GDM1 (cell line): ENCODE data around the gene KCNG2.

Source experiments
- DNase-seq: peaks from one replicate; lab custom pipeline; 2025; lab: John Stamatoyannopoulos, UW

KCNG2 gene

GRCh38 chr18:79799619-79800370 lies 2.1 kb downstream of the KCNG2 start:
- DNase-seq, result no peak

- DNase-seq, result no peak
Observed at GRCh38 chr18:79800371-79801180, 2.8 kb downstream of the KCNG2 start.

GRCh38 chr18:79801217-79801616 lies 3.5 kb downstream of the KCNG2 start:
- DNase-seq, result no peak

- no peak for DNase-seq
Observed at GRCh38 chr18:79801641-79802040, 3.9 kb downstream of the KCNG2 start.

GRCh38 chr18:79802298-79802697 lies 4.6 kb downstream of the KCNG2 start:
- no peak for DNase-seq

- DNase-seq, result no peak
Observed at GRCh38 chr18:79803611-79804051, 5.9 kb downstream of the KCNG2 start.

- DNase-seq, result no peak
Observed at GRCh38 chr18:79804130-79804787, 6.5 kb downstream of the KCNG2 start.

- DNase-seq, result no peak
Observed at GRCh38 chr18:79805211-79805887, 7.6 kb downstream of the KCNG2 start.

- no peak for DNase-seq
Observed at GRCh38 chr18:79805926-79806487, 8.3 kb downstream of the KCNG2 start.

GRCh38 chr18:79806976-79807841 lies 9.5 kb downstream of the KCNG2 start:
- DNase-seq, result no peak

- DNase-seq, result no peak
Observed at GRCh38 chr18:79809482-79810192, 11.9 kb downstream of the KCNG2 start.

GRCh38 chr18:79812052-79812451 lies 14.3 kb downstream of the KCNG2 start:
- DNase-seq, result no peak

GRCh38 chr18:79814373-79814772 lies 16.6 kb downstream of the KCNG2 start:
- no peak for DNase-seq

- no peak for DNase-seq
Observed at GRCh38 chr18:79815657-79816056, 17.9 kb downstream of the KCNG2 start.

- DNase-seq, result no peak
Observed at GRCh38 chr18:79816092-79816491, 18.4 kb downstream of the KCNG2 start.

GRCh38 chr18:79816981-79817606 lies 19.4 kb downstream of the KCNG2 start:
- no peak for DNase-seq

- no peak for DNase-seq
Observed at GRCh38 chr18:79817607-79817998, 19.9 kb downstream of the KCNG2 start.

GRCh38 chr18:79818036-79818435 lies 20.3 kb downstream of the KCNG2 start:
- DNase-seq, result no peak

- DNase-seq, result no peak
Observed at GRCh38 chr18:79818631-79819030, 20.9 kb downstream of the KCNG2 start.
